HG02981 (cell line): ENCODE data around the gene NFIA.
"Not testable (repeated sequence)": the region's sequence is repeated elsewhere in the genome, so short reads cannot be mapped to it uniquely, and the experiment has no call there.

Source experiments
- ATAC-seq: cut with Tn5 transposase; IDR thresholded peaks from one replicate; pipeline ENCODE4 v1.9.1; 2021; ENCODE audit warnings: mild to moderate bottlenecking, moderate library complexity; ENCODE audit not compliant: unreplicated experiment

Gene NFIA

DNA sequence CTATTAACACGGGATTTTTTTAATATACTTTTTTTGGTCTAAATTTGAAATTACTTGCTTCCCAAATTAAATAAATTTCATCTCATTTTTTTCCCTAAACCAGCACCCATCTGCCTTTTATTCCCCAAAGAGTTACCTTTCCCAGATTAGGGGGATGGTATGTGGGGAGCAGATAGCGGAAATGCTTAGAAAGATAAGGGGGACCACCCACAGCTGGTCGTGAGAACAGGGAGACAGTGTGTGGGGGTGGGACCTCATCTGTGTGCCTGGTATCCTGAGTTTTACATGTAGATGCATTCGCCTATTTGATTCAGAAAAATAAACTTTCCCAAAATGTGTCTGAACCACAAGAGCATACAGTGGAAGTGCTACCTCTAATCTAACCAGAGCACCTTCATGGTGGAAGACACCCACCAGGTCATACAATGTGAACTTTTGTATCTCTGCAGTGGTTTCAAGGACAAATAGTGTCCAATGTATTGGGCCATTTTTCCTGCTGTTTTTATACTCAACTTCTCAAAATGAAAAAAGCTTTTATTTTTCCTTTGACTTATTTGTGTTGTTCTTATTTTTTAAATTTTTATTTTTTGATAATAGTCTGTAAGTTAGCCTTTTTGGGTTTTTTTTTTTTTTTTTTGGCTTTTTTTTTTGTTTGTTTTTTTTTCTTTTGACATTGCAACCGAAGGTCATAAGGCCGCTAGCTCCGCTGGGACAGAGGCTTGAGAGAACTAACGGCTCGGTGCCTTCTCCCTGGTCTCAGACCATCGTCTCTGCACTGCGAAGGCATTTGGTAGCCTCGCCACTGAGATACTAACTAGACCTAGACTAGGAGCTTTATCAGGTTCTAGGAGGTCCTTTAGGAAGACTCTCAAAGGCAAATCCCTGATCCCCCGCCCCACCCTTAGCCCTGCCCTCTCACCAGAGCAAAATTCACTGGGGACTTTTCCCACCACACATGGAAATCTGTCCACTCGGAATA lies 379.3 kb downstream of the NFIA start:
- ATAC-seq = no peak

DNA sequence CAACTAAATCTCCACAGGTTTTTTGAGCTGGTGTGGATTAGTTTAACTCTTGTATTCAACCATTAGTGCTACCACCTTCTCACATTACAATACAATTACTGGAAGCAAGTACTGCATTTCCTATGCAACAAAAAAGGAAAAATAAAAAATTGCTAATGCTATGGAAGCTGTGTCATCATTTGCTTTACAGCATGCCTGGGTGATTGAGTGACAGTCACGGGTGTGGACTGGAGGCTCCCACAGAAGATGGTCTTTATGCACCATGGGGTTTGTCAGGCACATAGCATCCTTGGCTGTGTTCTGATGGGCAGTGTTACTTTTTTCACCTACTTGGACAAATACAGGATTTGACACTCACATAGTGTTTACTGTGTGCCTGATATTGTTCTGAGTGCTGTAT lies 380.3 kb downstream of the NFIA start:
- ATAC-seq = no peak

DNA sequence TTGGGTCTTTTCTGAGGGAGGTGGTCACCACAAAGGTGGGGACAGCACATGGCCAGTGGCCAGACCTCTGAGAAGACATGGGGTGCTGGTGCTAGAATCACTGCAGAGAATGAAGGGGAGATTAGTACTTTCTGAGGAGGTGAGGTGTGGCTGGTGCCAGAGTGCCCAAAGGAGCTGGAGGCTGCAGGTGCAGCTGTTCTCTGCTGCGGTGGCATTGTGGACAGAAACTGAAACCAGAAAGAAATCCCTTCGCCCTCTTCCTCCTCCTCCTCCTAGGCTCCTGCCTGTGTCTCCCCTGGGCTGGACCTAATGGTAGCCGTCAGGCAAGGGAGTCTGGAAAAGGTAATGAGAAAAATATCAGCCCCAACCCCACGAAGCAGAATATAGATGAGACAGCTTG lies 380.9 kb downstream of the NFIA start:
- ATAC-seq = no peak

DNA sequence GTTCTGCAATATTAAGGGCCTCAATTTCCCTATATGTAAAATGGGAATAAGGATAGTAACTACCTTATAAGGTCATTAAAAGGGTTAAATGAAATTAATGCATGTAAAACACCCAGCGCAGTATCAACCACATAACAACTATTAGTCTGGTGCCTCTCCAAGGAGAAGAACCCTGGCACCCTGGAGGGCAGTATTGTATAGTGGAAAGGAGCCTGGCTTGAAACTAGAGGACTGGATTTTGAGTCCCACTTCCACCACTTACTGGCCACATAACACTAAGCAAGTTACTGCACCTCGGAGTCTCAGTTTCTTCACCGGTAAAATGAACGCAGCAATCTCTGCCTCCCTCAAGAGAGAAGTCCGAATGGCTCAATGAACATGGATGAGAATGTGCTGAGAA lies 385.5 kb downstream of the NFIA start:
- ATAC-seq = not testable (repeated sequence)

GRCh38 chr1:61469365-61469764 lies 387.0 kb downstream of the NFIA start:
- no peak for ATAC-seq

DNA sequence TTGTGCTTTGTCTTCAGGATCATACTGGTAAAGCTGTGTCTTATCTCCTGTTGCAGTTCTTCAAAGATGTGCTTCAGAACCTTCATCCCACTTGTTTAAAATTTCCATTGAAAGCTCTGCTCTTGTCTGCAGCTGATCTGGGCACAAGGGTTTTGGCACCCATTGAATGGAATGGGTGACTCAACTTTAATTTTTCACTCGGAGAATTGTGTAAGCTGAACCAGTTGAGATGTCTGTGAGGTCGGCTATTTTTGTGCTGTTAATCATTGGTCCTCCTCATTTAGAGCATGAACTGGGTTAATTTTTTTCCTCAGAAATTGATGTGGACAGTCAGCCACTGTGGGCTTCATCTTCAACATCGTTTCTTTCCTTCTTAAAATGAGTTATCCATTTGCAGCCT lies 390.5 kb downstream of the NFIA start:
- ATAC-seq = no peak

DNA sequence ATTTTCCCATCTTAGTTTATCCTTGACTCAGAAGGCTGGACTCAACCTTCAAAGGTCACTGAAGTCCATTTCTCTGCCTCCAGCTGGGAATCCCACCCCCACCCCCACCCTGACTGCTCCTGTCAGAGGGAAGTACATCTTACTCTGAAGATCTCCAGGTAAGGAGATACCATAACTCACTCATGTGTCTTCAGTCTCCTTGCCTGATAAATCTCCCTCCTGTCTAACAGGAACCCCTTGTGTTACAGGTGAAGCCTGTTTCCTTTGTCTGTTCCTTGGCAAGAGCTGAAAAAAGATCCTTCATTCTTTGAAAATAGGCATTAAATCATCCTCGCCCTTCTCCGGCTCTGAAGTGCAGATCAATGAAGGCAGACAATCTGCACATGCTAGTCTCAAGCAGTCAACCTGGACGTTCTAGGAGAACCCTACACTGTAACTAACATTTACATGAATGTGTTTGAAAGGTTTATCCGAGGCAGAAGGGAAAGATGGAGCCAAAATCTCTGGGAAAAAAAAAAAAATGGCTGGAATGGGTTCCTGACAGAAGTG lies 392.0 kb downstream of the NFIA start:
- ATAC-seq = no peak

- no peak for ATAC-seq
Measured at GRCh38 chr1:61474963-61475362, 392.6 kb downstream of the NFIA start.

- no peak for ATAC-seq
Measured at GRCh38 chr1:61477301-61477700, 394.9 kb downstream of the NFIA start.

- no peak for ATAC-seq
Measured at GRCh38 chr1:61480273-61480935, 398.0 kb downstream of the NFIA start.

DNA sequence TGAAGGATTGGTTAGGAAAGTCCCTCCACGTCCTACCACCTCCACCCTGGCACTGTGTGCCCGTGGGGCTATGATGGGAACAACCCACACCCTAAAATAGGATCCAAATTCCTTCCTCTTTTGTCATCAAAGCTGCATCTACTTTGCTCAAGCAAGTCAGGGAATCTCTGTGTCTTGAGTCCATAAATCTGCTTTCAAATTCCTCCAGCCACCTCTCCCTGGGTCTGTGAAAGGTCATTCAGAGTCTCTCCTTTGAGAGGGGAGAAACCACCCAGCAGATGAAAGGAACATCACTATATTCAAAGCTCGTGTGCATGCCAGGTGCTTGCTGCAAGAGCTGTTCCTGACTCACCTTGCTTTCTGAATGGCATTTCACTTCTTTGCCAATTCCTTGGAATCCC lies 399.0 kb downstream of the NFIA start:
- ATAC-seq = no peak

DNA sequence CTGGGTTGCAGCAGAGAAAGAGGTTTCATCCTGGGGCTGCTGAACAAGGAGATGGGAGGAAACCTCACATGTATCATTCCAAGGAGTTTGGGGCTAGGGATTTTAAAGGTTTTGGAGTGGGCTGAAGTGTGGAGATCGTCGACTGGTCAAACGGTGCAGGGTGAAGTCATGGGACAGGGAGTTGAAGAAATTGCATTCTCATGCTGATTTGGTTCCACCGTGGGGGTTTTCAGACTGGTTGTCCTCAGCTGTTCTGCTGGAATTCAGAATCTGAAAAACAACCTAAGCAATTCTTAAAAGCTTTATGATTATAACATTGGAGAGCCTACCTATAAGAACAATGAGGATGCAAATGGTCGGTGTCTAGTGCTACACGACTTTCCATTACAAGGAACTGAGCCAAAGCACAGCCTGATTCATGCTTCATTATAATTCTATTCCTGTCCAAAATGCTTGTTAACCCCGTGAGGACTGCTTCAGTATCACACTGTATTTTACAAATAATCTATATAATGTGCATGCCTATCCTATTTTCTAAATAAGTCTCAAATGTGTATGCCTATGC lies 399.9 kb downstream of the NFIA start:
- ATAC-seq = no peak

- no peak for ATAC-seq
Measured at GRCh38 chr1:61486783-61487536, 404.6 kb downstream of the NFIA start.

- ATAC-seq = no peak
Measured at GRCh38 chr1:61487801-61488200, 405.4 kb downstream of the NFIA start.

GRCh38 chr1:61490924-61491323 lies 408.6 kb downstream of the NFIA start:
- no peak for ATAC-seq

DNA sequence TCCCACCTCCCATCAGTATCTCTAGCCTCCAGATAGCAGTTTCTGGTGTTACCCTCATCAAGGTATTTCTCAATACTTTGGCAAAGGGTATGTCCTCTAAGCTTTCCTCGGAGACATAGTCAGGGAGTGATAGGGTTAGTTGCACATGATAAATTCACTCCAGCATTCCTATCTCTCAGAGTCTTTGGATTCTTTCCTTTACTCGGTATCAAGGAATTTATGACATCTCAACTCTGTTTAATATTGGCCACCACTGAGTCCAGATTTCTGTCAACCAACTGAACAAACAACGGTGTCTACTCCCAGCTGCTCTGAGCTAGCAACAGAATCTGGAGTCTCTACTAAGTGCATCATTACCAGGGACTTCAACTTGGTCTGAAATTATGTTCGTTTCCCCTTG lies 409.1 kb downstream of the NFIA start:
- no peak for ATAC-seq

GRCh38 chr1:61494000-61494399 lies 411.6 kb downstream of the NFIA start:
- no peak for ATAC-seq

- ATAC-seq = no peak
Measured at GRCh38 chr1:61496501-61496900, 414.1 kb downstream of the NFIA start.

GRCh38 chr1:61497013-61497412 lies 414.7 kb downstream of the NFIA start:
- no peak for ATAC-seq

DNA sequence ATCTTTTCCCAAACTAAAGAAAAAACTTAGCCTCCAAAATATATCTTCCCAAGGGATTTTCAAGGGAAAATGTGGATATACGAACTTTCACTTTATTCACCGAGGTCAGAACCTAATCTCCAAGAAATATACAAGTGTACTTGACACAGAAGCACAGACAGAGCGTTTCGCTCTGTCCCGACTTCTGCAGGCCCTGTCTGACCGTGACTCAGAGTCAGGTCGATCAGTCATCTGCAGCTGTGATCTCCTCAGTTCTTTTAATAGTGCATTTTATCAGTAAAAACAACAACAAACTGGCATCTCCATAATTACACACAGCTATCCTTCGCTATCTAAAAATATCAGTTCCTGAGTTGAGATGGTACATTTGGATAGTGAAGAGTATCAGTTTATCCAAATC lies 416.0 kb downstream of the NFIA start:
- no peak for ATAC-seq
